DOHH2 (cell line): ENCODE results near the gene KCNAB3.
"Not testable (repeated sequence)": the region's sequence is repeated elsewhere in the genome, so short reads cannot be mapped to it uniquely, and the experiment has no call there.

Experiments
- H3F3A ChIP-seq: fragments of 200-600 bp; sonication (generic), shearing (Covaris generic); 2 replicates; pipeline ENCODE4 v1.6.0; 2016; ENCODE audit warnings: antibody characterized with exemption, mild to moderate bottlenecking; ENCODE audit not compliant: control insufficient read depth, insufficient read depth
- H3K27ac ChIP-seq: fragments of 200-600 bp; sonication (generic); 2 replicates; pipeline ENCODE4 v1.5.1; 2014; ENCODE audit warnings: low read depth, mild to moderate bottlenecking, low read length, moderate library complexity
- H3K27me3 ChIP-seq: fragments of 200-600 bp; sonication (generic); 2 replicates; pipeline ENCODE4 v1.6.1; 2014; ENCODE audit warnings: mild to moderate bottlenecking, low read length, mixed read lengths; ENCODE audit not compliant: control insufficient read depth
- H3K36me3 ChIP-seq: fragments of 200-600 bp; sonication (generic); 2 replicates; pipeline ENCODE4 v1.6.1; 2014; ENCODE audit warnings: mild to moderate bottlenecking, low read length, moderate library complexity, mixed read lengths; ENCODE audit not compliant: control insufficient read depth
- H3K4me1 ChIP-seq: fragments of 200-600 bp; sonication (generic); 2 replicates; pipeline ENCODE4 v1.6.1; 2014; ENCODE audit warnings: mild to moderate bottlenecking, low read length, mixed read lengths; ENCODE audit not compliant: control insufficient read depth
- H3K4me2 ChIP-seq: fragments of 200-600 bp; sonication (generic); 2 replicates; pipeline ENCODE4 v1.6.0; 2014; ENCODE audit warnings: mild to moderate bottlenecking, low read length, moderate library complexity
- H3K4me3 ChIP-seq: fragments of 200-600 bp; sonication (generic); 2 replicates; pipeline ENCODE4 v1.5.1; 2014; ENCODE audit warnings: mild to moderate bottlenecking, low read length, mixed read lengths
- H3K79me2 ChIP-seq: fragments of 200-600 bp; sonication (generic); 2 replicates; pipeline ENCODE4 v1.6.1; 2014; ENCODE audit warnings: mild to moderate bottlenecking, low read length, mixed read lengths; ENCODE audit not compliant: control insufficient read depth
- H3K9me2 ChIP-seq: fragments of 200-600 bp; sonication (generic); replicated peaks from 2 replicates; pipeline ENCODE4 v1.6.1; 2014; ENCODE audit warnings: mild to moderate bottlenecking, low read length, mixed read lengths; ENCODE audit not compliant: control insufficient read depth
- H3K9me3 ChIP-seq: fragments of 200-600 bp; sonication (generic); 2 replicates; pipeline ENCODE4 v1.6.1; 2014; ENCODE audit warnings: antibody characterized with exemption, low read length, mixed read lengths; ENCODE audit not compliant: control insufficient read depth, insufficient read depth
- H4K20me1 ChIP-seq: fragments of 200-600 bp; sonication (generic); 2 replicates; pipeline ENCODE4 v1.6.0; 2014; ENCODE audit warnings: low read depth, mild to moderate bottlenecking, antibody characterized with exemption, low read length, moderate library complexity; ENCODE audit not compliant: control insufficient read depth, insufficient read depth
- EZH2phosphoT487 ChIP-seq: fragments of 200-600 bp; sonication (generic); IDR thresholded peaks from 2 replicates; pipeline ENCODE4 v1.6.1; 2017; ENCODE audit warnings: borderline replicate concordance, mild to moderate bottlenecking, antibody characterized with exemption, low read length, moderate library complexity, mixed read lengths
- TF ChIP-seq, protein P1 (sequence below): fragments of 200-600 bp; sonication (generic); IDR thresholded peaks from one replicate; pipeline ENCODE4 v1.5.1; 2014; ENCODE audit warnings: antibody characterized with exemption, mild to moderate bottlenecking, low read depth, low read length; ENCODE audit not compliant: poor library complexity, severe bottlenecking

Gene KCNAB3

DNA sequence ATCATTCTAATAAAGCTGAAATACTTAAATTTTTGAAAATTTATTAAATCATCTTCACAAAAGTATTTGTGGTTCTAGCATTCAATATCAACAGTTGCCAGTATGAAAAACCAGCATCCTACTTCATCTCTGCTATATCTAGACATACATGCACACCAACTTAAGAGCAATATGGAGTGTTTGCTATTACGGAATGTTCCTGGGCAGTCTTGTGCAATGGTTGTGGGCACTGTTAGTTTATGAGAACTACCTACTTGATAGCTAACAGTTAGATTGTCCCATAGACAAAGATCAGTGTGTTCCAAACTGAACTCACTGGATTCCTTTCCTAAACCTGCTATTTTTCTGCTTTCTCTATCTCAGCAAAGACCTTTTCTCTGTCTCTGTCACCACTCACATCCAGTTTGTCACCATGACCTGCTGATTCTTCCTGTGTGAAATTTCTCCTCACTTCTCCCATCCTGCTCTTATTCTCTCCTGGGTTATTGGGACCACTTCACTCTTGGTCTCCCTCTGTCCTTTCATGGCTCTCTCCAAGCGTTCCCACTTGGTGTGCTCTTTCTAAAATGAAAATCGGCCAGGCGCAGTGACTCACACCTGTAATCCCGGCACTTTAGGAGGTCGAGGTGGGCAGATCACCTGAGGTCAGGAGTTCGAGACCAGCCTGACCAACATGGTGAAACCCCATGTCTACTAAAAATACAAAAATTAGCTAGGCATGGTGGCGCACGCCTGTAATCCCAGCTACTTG is 30.0 kb upstream of the KCNAB3 start:
- Histone ChIP-seq H3K4me2 (no peak overlapping the region), H3K9me2 (no peaks in the 10 kb centered on the region)

DNA sequence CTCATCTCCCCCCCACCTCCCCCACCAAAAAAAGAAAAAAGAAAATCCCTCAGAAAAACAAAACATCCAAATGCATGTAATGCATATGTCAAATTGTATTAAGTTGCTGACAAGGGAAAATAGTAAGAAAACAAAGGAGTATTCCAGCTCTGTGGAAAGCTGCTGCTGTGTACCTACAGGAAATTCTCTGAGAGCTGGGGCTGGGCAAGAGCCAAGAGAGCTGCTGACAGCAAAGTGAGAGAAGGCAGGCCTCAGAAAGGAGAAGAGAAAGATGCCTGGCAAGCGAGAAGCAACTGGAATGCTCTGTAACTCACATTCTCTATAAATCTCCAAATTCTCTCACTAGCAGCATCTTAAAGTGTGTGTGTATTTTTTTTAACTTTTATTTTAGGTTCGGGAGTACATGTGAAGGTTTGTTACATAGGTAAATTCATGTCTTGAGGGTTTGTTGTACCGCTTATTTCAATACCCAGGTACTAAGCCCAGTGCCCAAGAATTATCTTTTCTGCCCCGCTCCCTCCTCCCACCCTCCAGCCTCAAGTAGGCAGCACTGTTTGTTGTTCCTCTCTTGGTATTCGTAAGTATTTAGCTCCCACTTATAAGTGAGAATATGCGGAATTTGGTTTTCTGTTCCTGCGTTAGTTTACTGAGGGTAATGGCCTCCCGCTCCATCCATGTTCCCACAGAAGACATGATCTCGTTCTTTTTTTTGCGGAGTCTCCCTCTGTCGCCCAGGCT is 26.7 kb upstream of the KCNAB3 start:
- Histone ChIP-seq H3K27me3 (peaks cover 10% of the 10 kb centered on the region), H3K79me2 (no peaks in the 10 kb centered on the region), H3K36me3 (no peaks in the 10 kb centered on the region), H3K4me1 (no peaks in the 10 kb centered on the region), H3K4me3 (no peak overlapping the region), H4K20me1 (no peaks in the 10 kb centered on the region), H3K27ac (no peak overlapping the region), H3K9me3 (no peaks in the 10 kb centered on the region), H3K9me2 (no peaks in the 10 kb centered on the region), H3F3A (no peaks in the 10 kb centered on the region), H3K4me2 (no peak overlapping the region)
- TF ChIP-seq EZH2phosphoT487, result no peak
- TF ChIP-seq, protein P1, sequence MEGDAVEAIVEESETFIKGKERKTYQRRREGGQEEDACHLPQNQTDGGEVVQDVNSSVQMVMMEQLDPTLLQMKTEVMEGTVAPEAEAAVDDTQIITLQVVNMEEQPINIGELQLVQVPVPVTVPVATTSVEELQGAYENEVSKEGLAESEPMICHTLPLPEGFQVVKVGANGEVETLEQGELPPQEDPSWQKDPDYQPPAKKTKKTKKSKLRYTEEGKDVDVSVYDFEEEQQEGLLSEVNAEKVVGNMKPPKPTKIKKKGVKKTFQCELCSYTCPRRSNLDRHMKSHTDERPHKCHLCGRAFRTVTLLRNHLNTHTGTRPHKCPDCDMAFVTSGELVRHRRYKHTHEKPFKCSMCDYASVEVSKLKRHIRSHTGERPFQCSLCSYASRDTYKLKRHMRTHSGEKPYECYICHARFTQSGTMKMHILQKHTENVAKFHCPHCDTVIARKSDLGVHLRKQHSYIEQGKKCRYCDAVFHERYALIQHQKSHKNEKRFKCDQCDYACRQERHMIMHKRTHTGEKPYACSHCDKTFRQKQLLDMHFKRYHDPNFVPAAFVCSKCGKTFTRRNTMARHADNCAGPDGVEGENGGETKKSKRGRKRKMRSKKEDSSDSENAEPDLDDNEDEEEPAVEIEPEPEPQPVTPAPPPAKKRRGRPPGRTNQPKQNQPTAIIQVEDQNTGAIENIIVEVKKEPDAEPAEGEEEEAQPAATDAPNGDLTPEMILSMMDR, result no peak

More for the DNA sequence above, 30.0 kb upstream of the KCNAB3 start:
- no peaks in the 10 kb centered on the region for H3K9me3 ChIP-seq
- no peak overlapping the region for H3K27ac ChIP-seq
- TF ChIP-seq, protein P1, result no peak
- no peak for TF ChIP-seq EZH2phosphoT487
- no peaks in the 10 kb centered on the region for H3K4me1 ChIP-seq
- H3K27me3 ChIP-seq, result peaks cover 17% of the 10 kb centered on the region
- no peak overlapping the region for H3K4me3 ChIP-seq
- H4K20me1 ChIP-seq, result no peaks in the 10 kb centered on the region
- no peaks in the 10 kb centered on the region for H3F3A ChIP-seq
- no peaks in the 10 kb centered on the region for H3K79me2 ChIP-seq
- H3K36me3 ChIP-seq, result no peaks in the 10 kb centered on the region

DNA sequence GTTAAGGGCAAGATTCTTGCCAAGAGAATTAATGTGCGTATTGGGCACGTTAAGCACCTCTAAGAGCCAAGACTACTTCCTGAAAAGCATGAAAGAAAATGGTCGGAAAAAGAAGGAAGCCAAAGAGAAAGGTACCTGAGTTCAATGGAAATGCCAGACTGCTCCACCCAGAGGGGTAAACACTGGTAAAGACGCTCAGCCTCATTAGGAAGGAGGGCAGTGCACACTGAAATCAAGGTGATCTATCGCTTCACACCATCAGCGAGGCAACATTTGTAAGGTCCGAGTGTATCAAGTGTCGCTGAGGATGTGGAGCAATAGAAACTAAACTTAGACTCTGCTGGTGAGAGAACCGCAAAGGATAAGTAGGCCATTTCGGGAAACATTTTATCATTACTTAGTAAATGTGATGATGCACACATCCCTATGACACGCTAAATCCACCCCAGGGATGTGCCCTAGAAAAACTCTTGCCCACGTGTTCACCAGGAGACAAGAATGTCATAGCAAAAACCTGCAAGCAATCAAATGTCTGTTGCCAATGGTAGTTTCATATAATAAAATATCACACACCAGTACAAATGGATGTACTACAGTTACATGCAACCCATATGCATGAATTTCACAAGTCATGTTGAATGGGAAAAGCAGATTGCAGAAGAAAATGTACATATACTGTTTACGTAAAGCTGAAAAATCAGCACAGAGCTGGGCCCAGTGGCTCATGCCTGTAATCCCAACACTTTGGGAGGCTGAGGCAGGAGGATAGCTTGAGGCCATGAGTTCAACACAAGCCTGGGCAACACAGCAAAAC is 26.0 kb upstream of the KCNAB3 start:
- Histone ChIP-seq H3K4me1 (no peaks in the 10 kb centered on the region), H3K4me2 (no peak overlapping the region), H3K36me3 (no peaks in the 10 kb centered on the region), H3K27ac (no peak overlapping the region), H3K9me2 (no peaks in the 10 kb centered on the region), H3F3A (no peaks in the 10 kb centered on the region), H3K4me3 (no peak overlapping the region), H3K79me2 (no peaks in the 10 kb centered on the region), H3K27me3 (peaks cover 7% of the 10 kb centered on the region; the same call in 1 of the 2 replicates), H4K20me1 (no peaks in the 10 kb centered on the region), H3K9me3 (no peaks in the 10 kb centered on the region)
- TF ChIP-seq EZH2phosphoT487, result no peak
- TF ChIP-seq, protein P1, result no peak

DNA sequence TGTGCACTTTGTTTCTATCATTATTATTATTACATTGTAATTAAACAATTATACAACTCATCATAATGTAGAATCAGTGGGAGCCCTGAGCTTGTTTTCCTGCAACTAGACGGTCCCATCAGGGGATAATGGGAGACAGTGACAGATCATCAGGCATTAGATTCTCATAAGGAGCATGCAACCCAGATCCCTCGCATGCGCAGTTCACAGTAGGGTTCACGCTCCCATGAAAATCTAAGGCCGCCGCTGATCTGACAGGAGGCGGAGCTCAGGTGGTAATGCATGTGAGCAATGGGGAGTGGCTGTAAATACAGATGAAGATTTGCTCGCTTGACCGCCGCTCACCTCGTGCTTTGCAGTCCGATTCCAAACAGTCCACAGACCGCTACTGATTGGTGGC is 23.6 kb upstream of the KCNAB3 start:
- not testable (repeated sequence) for H3K27me3 ChIP-seq, H3K9me2 ChIP-seq, H3K4me1 ChIP-seq, H3K9me3 ChIP-seq, H3K27ac ChIP-seq, H3F3A ChIP-seq, H3K79me2 ChIP-seq, H3K4me3 ChIP-seq, H3K4me2 ChIP-seq, H4K20me1 ChIP-seq
- H3K36me3 ChIP-seq, result peaks cover 20% of the 10 kb centered on the region
